ENCODE measurements around the gene NGDN. TPM values are rescaled to one million over a fixed set of nuclear protein-coding genes. Genes with fewer than 3 reads are reported as not detected.
A peak's percentile ranks its signal among the peaks of the same experiment; 100 is the strongest.
"Not testable (repeated sequence)": the region's sequence is repeated elsewhere in the genome, so short reads cannot be mapped to it uniquely, and the experiment has no call there.

The NGDN gene
- total RNA-seq, 1 experiment from 2014 or later = 63.6 TPM

GRCh38 chr14:23437133-23438100 is 32.1 kb upstream of the NGDN start:
- no peak for DNase-seq (ENCODE audit: low read depth, low spot score)
- in situ Hi-C loops (cut with HindIII; ENCODE audit: low pct_unique_long_range_greater_than_20kb, low sequenced_read_pairs) = no loop called here

DNA sequence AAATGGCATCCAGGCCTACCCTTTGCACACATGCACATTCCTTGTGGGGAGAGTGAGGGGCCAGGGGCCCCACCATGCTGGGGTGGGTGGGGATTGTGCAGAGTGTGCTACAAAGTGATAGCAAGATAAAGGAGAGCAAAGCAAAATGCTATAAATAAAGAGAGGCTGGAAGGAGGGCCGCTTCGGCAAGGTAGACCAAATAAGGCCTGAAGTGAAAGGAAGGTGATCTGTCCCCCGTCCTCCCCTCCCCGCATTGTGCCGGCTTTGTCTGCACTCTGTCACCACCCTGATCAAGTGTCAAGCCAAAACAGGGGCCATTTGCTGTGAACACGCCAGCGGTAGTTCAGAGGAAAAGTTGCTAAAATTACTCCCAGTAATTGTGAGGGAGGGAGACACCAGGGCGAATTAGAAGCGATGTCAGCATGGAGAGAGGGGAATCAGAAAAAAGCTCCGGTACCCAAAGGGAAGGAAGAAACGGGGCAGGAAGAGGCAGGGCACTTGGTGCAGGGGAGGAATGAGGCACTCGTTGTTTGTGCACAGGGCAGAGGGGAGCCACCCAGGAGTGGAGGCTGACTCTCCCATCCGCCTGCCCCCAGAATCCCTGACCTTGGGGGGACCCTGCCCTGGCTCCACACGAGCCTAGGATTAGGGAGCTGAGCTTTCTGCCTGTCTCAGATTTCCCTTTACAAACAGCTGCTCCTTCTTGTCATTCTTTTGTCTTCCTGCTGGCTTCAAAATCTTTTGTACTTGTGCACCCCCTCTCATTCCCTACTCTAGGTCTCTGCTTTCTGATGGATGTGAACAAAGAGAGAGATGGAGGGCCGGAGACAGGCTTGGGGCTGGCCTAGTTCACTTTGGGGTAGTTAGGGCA is 31.2 kb upstream of the NGDN start:
- no peak for DNase-seq (ENCODE audit: low read depth, low spot score)
- in situ Hi-C loops (cut with HindIII; ENCODE audit: low pct_unique_long_range_greater_than_20kb, low sequenced_read_pairs) = no loop called here

- in situ Hi-C loops (cut with HindIII; ENCODE audit: low pct_unique_long_range_greater_than_20kb, low sequenced_read_pairs) = no loop called here
- DNase-seq (ENCODE audit: low read depth, low spot score) = no peak
These were observed 30.2 kb upstream of the NGDN start for GRCh38 chr14:23439107-23439835.

DNA sequence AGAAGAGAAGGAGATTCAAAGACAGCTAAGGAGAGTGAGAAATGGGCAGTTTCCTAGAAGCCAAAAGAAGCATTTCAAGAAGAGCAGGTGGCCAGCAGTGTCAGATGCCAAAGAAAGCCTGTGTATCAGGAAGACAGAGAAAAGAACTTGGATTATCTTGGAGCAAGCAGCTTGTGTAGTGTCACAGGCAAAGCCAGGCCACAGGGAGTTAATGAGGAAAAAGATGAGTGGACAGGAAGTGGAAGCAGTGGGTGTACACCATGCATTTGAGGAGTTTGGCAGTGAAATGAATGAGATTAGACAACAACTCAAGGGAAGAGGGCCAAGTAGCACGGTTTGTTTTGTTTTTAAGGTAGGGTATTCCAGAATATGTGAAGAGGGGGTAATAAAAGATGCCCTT is 28.4 kb upstream of the NGDN start:
- no peak for DNase-seq (ENCODE audit: low read depth, low spot score)
- in situ Hi-C loops (cut with HindIII; ENCODE audit: low pct_unique_long_range_greater_than_20kb, low sequenced_read_pairs) = no loop called here

DNA sequence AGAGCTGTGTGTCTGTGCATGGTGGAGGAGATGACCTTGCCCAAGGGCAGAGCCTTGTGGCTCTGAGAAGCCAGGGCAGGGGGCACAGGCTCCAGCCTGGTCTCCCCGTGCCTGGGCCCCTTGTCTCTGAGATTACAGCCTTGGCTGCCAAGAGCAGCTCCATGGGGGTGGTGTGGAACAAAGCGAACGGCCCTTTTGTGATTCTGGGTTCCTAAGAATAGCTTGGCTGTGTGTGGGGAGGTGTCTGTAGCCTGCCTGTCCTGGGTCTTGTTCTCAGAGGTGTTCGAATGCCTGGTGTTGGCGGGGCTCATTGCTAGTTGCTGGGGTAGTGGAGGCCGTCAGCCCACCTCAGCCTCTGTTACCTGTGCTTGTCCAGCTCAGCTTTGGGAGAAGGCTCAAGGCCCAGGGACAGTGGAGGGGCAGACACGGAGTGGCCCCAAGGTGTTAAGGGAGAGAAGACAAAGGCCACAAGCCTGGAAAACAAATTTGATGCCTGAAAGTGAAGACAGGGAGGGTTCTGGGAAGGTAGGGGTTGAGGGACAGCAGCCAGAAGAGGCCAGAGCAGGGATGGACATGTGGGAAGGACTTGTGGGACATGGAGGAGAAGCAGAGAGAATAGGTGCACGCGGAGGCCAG is 26.7 kb upstream of the NGDN start:
- DNase-seq (ENCODE audit: low read depth, low spot score) = no peak
- in situ Hi-C loops (cut with HindIII; ENCODE audit: low pct_unique_long_range_greater_than_20kb, low sequenced_read_pairs) = no loop called here

DNA sequence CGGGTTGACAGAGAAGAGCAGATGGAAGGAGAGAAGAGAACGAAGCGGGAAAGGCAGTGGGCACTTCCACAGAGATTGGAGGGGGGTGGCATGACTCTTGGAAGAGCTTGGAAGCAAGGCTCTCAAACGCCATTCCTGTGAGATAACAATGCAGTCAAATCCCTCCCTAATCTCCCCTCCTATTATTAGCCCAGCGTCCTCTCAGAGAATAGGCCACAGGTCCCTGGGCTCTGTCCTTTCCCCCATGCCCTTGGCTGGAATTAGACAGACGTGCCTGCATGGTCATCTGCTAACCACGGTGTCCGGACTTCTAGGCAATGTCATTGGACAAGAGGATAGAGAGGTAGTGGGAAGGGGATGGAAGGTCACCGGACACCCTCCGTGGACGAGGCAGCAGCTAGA is 26.1 kb upstream of the NGDN start:
- in situ Hi-C loops (cut with HindIII; ENCODE audit: low pct_unique_long_range_greater_than_20kb, low sequenced_read_pairs) = no loop called here
- DNase-seq (ENCODE audit: low read depth, low spot score) = no peak

DNA sequence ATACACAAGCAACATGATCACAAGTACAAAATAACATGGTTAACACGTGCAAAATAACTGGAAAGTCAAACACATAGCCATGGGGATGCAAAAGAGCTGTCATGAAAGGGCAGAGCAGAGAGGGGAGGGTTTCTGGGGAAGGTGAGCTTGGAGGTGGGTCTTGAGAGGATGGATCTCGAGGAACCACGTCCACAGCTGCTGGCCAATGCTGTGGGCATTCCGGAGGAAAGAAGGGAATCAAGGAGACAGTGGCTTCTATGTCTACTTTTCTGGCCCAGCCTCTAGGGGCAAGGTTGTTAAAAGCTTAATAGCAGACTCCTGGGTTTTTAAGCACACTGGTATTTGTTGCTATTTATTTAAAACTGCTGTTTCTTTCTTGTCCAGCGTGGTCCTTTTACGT is 25.6 kb upstream of the NGDN start:
- in situ Hi-C loops (cut with HindIII; ENCODE audit: low pct_unique_long_range_greater_than_20kb, low sequenced_read_pairs) = no loop called here
- DNase-seq (ENCODE audit: low read depth, low spot score) = no peak

DNA sequence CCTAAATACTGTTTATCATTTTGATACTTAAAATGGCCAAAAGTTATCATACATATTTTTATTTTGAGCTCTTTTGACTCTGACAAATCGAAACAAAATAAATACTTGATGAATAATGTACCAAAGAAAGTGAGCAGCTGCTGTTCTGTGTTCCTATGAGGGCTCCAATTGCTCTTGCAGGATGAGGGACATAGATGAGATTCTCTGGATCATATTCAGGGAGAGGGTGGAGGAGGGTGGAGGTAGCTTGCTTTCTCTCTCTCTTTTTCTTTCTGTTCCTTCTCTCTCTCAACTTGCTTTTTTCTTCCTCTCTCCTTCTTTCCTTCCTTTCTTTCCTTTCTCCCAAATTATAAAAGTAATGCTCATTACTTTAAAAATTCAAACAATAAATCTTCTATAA is 25.2 kb upstream of the NGDN start:
- in situ Hi-C loops (cut with HindIII; ENCODE audit: low pct_unique_long_range_greater_than_20kb, low sequenced_read_pairs) = no loop called here
- DNase-seq (ENCODE audit: low read depth, low spot score) = no peak

DNA sequence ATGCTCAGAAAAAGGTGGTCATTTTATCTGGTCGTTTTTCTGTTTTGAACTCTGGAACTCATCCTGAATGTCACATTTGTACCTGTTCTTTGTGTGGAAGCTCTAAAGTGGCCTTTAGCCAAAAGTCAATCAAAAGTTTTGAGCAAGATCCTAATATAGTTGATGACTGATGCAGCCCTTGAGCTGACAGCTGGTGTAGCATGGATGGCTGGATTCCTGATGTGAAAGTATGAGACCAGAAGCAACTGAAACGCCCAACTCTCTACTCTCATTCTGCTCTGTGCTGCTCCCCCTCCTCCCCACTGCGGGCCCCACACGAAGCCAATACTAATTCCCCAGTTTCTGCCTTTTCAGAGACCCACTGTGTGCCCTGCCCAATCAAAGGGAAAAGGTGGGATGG is 23.7 kb upstream of the NGDN start:
- in situ Hi-C loops (cut with HindIII; ENCODE audit: low pct_unique_long_range_greater_than_20kb, low sequenced_read_pairs) = no loop called here
- DNase-seq (ENCODE audit: low read depth, low spot score) = no peak

DNA sequence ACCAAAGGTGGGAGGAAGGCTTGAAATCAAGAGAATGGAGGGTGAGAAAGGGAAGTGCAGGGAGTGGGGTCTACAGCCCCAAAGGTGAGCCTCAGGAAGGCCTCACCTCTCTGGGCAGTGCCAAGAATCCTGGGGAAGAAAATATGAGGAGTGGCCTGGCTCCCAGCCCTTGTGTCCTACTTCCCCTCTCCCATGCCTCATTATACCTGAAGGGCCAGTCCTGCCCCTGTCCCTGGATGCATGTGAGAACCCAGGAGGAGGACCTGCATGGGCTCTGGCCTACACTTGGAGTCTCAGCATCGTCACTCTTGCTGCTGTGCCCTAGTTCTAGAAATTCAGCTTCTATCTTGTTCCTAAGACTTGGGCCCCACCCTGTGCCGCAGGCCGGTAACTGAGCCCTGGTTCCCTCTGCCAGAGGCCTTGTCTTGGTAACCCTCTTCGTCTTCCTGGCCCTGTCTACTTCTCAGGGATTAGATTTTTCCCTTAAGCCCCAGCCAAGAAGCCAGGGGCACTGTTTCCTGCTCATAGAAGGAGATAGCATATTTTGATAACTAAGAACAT is 23.1 kb upstream of the NGDN start:
- no peak for DNase-seq (ENCODE audit: low read depth, low spot score)
- in situ Hi-C loops (cut with HindIII; ENCODE audit: low pct_unique_long_range_greater_than_20kb, low sequenced_read_pairs) = no loop called here

DNA sequence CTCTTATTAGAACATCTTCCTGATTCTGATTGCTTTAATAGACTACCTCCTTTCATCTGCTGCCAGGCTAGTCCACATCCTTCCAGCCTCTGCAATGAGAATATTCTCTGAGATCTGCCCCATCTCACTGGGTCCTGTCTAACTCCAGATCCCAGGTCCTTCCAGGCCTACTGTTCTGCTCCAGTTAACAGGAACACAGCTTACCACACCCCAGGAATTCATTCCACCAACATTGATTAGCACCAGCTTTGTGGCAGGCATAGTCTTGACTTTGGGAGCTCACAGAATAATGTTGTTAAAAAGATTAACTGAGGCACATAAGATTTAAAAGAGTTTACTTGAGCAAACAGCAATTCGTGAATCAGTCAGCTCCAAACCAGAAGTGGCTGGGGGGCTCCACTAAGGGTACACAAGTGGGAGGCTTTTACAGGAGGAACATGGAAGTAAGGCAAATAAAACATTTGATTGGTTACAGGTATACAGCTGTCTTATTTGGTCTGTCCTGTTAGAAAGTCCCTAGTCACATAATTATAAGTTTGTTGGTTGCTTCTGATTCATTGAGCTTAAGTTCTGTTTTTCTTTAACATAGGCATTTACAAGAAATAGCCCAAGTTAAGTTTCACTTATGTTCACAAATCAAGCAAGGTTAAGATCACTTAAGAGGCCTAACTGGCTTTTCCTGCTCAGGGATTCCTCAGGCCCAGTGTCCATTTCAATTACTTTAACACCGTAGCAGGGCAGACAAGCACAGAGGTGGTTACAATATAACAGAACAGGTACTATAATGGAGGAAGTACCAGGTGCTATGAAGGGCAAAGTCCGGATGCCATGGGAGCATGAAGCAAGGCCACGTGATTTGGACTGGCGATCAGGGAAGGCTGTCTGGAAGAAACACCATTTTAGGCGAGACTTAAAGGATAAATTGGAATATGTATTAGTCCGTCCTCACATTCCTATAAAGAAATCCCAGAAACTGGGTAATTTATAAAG is 21.8 kb upstream of the NGDN start:
- no peak for DNase-seq (ENCODE audit: low read depth, low spot score)
- in situ Hi-C loops (cut with HindIII; ENCODE audit: low pct_unique_long_range_greater_than_20kb, low sequenced_read_pairs) = no loop called here

DNA sequence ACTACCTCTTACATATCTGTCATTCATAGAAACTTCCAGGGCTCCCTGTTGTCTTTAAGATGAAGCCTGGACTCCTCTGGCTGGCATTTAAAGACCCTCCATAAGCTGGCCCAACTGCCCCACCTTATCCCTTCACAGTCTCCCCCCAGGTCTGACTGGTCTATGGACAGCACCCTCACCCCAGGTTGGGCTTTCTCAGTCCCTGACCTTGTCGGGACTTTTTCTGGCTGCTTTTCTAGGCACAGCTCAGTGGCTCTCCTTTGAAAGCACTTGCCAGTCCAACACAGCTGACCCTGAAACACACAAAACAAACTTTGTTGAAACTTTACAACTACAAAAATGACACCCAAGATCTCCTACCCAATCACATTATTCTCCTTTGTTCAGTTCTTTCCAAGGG is 20.2 kb upstream of the NGDN start:
- in situ Hi-C loops (cut with HindIII; ENCODE audit: low pct_unique_long_range_greater_than_20kb, low sequenced_read_pairs) = no loop called here

GRCh38 chr14:23450379-23450778 is 19.1 kb upstream of the NGDN start:
- in situ Hi-C loops (cut with HindIII; ENCODE audit: low pct_unique_long_range_greater_than_20kb, low sequenced_read_pairs) = no loop called here
- no peak for DNase-seq (ENCODE audit: low read depth, low spot score)

More for the DNA sequence above, 20.2 kb upstream of the NGDN start:
- DNase-seq (ENCODE audit: low read depth, low spot score) = no peak

GRCh38 chr14:23452237-23452636 is 17.3 kb upstream of the NGDN start:
- in situ Hi-C loops (cut with HindIII; ENCODE audit: low pct_unique_long_range_greater_than_20kb, low sequenced_read_pairs) = no loop called here
- DNase-seq (ENCODE audit: low read depth, low spot score) = no peak

DNA sequence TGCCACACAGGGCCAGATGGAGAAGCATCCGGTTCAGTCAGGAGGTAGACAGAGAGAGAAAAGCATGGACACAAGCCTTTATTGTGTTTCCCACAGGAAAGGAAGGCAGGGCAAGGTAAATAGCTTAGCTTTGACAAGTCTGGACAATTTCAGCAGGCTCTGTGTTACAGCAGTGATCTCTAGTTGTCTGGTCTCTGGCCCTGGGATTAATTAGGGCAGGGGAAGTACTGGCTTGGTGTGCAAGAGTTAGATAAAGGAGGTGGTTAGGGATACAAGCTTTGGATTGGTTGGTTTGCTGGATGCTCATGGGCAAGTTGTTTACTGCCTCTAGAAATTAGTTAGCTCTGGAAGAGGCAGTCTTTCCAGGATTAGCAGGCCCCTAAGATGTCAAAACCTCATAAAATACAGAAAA is 15.1 kb upstream of the NGDN start:
- in situ Hi-C loops (cut with HindIII; ENCODE audit: low pct_unique_long_range_greater_than_20kb, low sequenced_read_pairs) = no loop called here

GRCh38 chr14:23456883-23457586 is 12.5 kb upstream of the NGDN start:
- DNase-seq (ENCODE audit: low read depth, low spot score); in situ Hi-C loops (cut with HindIII; ENCODE audit: low pct_unique_long_range_greater_than_20kb, low sequenced_read_pairs): not testable (repeated sequence)

More for the DNA sequence above, 15.1 kb upstream of the NGDN start:
- peak; percentile 55 for DNase-seq (ENCODE audit: low read depth, low spot score)

Measured in SK-MEL-5 (cell line).